K562 (cell line): ENCODE data around the gene PRSS48.

Source experiments
- CHD2 ChIP-seq: IDR thresholded peaks from 2 replicates; pipeline ENCODE4 v1.6.1; 2011; ENCODE audit warnings: low read depth, low read length
- FOSL1 ChIP-seq: fragments of 200-800 bp; sonication (Bioruptor generic); conservative IDR thresholded peaks from 2 replicates; pipeline ENCODE4 v1.6.1; 2016; ENCODE audit warnings: missing genetic modification characterization, missing compliant biosample characterization
- ZNF274 ChIP-seq: IDR thresholded peaks from 2 replicates; pipeline ENCODE4 v1.6.1; 2011; ENCODE audit warnings: low read depth, mild to moderate bottlenecking, low read length, moderate library complexity, borderline replicate concordance
- TF ChIP-seq, protein P1 (sequence below): sonication (generic); formaldehyde crosslinking; IDR thresholded peaks from 2 replicates; pipeline ENCODE4 v1.8.1; 2023; ENCODE audit warnings: mild to moderate bottlenecking, missing genetic modification reagents

GRCh38 chr4:151340751-151341385 lies 63.9 kb downstream of the PRSS48 start:
- TF ChIP-seq, protein P1, sequence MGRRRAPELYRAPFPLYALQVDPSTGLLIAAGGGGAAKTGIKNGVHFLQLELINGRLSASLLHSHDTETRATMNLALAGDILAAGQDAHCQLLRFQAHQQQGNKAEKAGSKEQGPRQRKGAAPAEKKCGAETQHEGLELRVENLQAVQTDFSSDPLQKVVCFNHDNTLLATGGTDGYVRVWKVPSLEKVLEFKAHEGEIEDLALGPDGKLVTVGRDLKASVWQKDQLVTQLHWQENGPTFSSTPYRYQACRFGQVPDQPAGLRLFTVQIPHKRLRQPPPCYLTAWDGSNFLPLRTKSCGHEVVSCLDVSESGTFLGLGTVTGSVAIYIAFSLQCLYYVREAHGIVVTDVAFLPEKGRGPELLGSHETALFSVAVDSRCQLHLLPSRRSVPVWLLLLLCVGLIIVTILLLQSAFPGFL (CRISPR knock-in tag): no peak
- TF ChIP-seq CHD2 (no peak), FOSL1 (no peak), ZNF274 (no peak)
